GM21367 (cell line): ENCODE results near the gene LATS2.
"Not testable (repeated sequence)": the region's sequence is repeated elsewhere in the genome, so short reads cannot be mapped to it uniquely, and the experiment has no call there.

Experiments
- ATAC-seq: cut with Tn5 transposase; IDR thresholded peaks from one replicate; pipeline ENCODE4 v1.9.1; 2021; ENCODE audit not compliant: unreplicated experiment

LATS2 gene

GRCh38 chr13:21075379-21076249 is 14.2 kb upstream of the LATS2 start:
- no peak for ATAC-seq

GRCh38 chr13:21075011-21075378 is 13.6 kb upstream of the LATS2 start:
- ATAC-seq, result no peak

GRCh38 chr13:21074546-21074945 is 13.2 kb upstream of the LATS2 start:
- no peak for ATAC-seq

- no peak for ATAC-seq
Measured at GRCh38 chr13:21071924-21072323, 10.5 kb upstream of the LATS2 start.

GRCh38 chr13:21071015-21071414 is 9.6 kb upstream of the LATS2 start:
- no peak for ATAC-seq

- no peak for ATAC-seq
Measured at GRCh38 chr13:21069561-21070004, 8.2 kb upstream of the LATS2 start.

- no peak for ATAC-seq
Measured at GRCh38 chr13:21067848-21068247, 6.5 kb upstream of the LATS2 start.

GRCh38 chr13:21066946-21067345 is 5.6 kb upstream of the LATS2 start:
- no peak for ATAC-seq

- no peak for ATAC-seq
Measured at GRCh38 chr13:21065686-21066085, 4.3 kb upstream of the LATS2 start.

- ATAC-seq, result no peak
Measured at GRCh38 chr13:21063031-21063430, 1.6 kb upstream of the LATS2 start.

GRCh38 chr13:21060338-21061028 is 903 bp downstream of the LATS2 start:
- ATAC-seq, result peak; percentile 22

GRCh38 chr13:21059641-21060337 is 1.6 kb downstream of the LATS2 start:
- no peak for ATAC-seq

- ATAC-seq, result no peak
Measured at GRCh38 chr13:21058361-21058760, 3.0 kb downstream of the LATS2 start.

- no peak for ATAC-seq
Measured at GRCh38 chr13:21055511-21056045, 5.8 kb downstream of the LATS2 start.

GRCh38 chr13:21055016-21055415 is 6.4 kb downstream of the LATS2 start:
- ATAC-seq, result no peak

GRCh38 chr13:21054313-21054712 is 7.1 kb downstream of the LATS2 start:
- no peak for ATAC-seq

GRCh38 chr13:21053231-21053630 is 8.2 kb downstream of the LATS2 start:
- ATAC-seq, result no peak

- no peak for ATAC-seq
Measured at GRCh38 chr13:21051675-21052074, 9.7 kb downstream of the LATS2 start.

- no peak for ATAC-seq
Measured at GRCh38 chr13:21050288-21051197, 10.8 kb downstream of the LATS2 start.

GRCh38 chr13:21049731-21050130 is 11.7 kb downstream of the LATS2 start:
- not testable (repeated sequence) for ATAC-seq
